Stimulated activated CD4-positive, alpha-beta T cell treated with anti-CD3 and anti-CD28 coated beads, Interleukin-2, amount 100 ng/mL, for 24 hours (primary cell): Measurements from ENCODE around the gene RNF135.
"Not testable (repeated sequence)": the region's sequence is repeated elsewhere in the genome, so short reads cannot be mapped to it uniquely, and the experiment has no call there.

Experiments used
- DNase-seq, 2 donors: peaks; one replicate each; pipeline ENCODE4 v3.0.0-alpha.2; 2020

Gene RNF135

GRCh38 chr17:30970831-30971567 lies at the start of gene RNF135:
TSS of gene RNF135 (plus strand) at chr17:30971039. CDS start at chr17:30971074, 35 bp downstream.
- DNase-seq = peak; percentile 62 to 73

- DNase-seq = peak in 1 of 2 donors; percentile 7
Observed at GRCh38 chr17:30921544-30922196, 49.2 kb upstream of the RNF135 start, which contains the start of gene ADAP2. TSS of gene ADAP2 (plus strand) at chr17:30921945. CDS start at chr17:30922015, 70 bp downstream.

GRCh38 chr17:30922235-30923030 lies 48.4 kb upstream of the RNF135 start:
- peak in 1 of 2 donors; percentile 12 for DNase-seq

GRCh38 chr17:30924341-30924740 lies 46.5 kb upstream of the RNF135 start:
- DNase-seq = no peak

- DNase-seq = no peak
Observed at GRCh38 chr17:30926516-30926915, 44.3 kb upstream of the RNF135 start.

- no peak for DNase-seq
Observed at GRCh38 chr17:30927756-30928155, 43.1 kb upstream of the RNF135 start.

- DNase-seq = no peak
Observed at GRCh38 chr17:30928584-30928983, 42.3 kb upstream of the RNF135 start.

GRCh38 chr17:30929081-30929633 lies 41.7 kb upstream of the RNF135 start:
- no peak for DNase-seq

- not testable (repeated sequence) for DNase-seq
Observed at GRCh38 chr17:30929861-30930260, 41.0 kb upstream of the RNF135 start.

- DNase-seq = no peak
Observed at GRCh38 chr17:30930495-30930894, 40.3 kb upstream of the RNF135 start.

GRCh38 chr17:30931582-30931981 lies 39.3 kb upstream of the RNF135 start:
- not testable (repeated sequence) for DNase-seq

- DNase-seq = no peak
Observed at GRCh38 chr17:30933966-30934365, 36.9 kb upstream of the RNF135 start.

GRCh38 chr17:30939051-30939689 lies 31.7 kb upstream of the RNF135 start:
- no peak for DNase-seq

- DNase-seq = no peak
Observed at GRCh38 chr17:30942308-30943079, 28.3 kb upstream of the RNF135 start.

GRCh38 chr17:30947796-30948195 lies 23.0 kb upstream of the RNF135 start:
- no peak for DNase-seq

- no peak for DNase-seq
Observed at GRCh38 chr17:30950189-30950588, 20.6 kb upstream of the RNF135 start.

- DNase-seq = no peak
Observed at GRCh38 chr17:30950669-30951399, 20.0 kb upstream of the RNF135 start.

GRCh38 chr17:30952638-30953393 lies 18.0 kb upstream of the RNF135 start:
- no peak for DNase-seq

GRCh38 chr17:30954046-30954830 lies 16.6 kb upstream of the RNF135 start:
- no peak for DNase-seq
